Measurements from ENCODE around the gene SIGLEC1.

Gene SIGLEC1

GRCh38 chr20:3701061-3701998, 11.1 kb downstream of the SIGLEC1 start:
- no peak for DNase-seq

- no peak for DNase-seq
Observed at GRCh38 chr20:3699037-3699436, 13.4 kb downstream of the SIGLEC1 start.

- no peak for DNase-seq
Observed at GRCh38 chr20:3698591-3699001, 13.8 kb downstream of the SIGLEC1 start.

GRCh38 chr20:3697588-3698305, 14.7 kb downstream of the SIGLEC1 start:
- no peak for DNase-seq

- DNase-seq: no peak
Observed at GRCh38 chr20:3696745-3697587, 15.4 kb downstream of the SIGLEC1 start.

GRCh38 chr20:3696200-3696599, 16.2 kb downstream of the SIGLEC1 start:
- no peak for DNase-seq

- DNase-seq: no peak
Observed at GRCh38 chr20:3694864-3695263, 17.5 kb downstream of the SIGLEC1 start.

- DNase-seq: no peak
Observed at GRCh38 chr20:3693376-3693775, 19.0 kb downstream of the SIGLEC1 start.

- no peak for DNase-seq
Observed at GRCh38 chr20:3692706-3693294, 19.6 kb downstream of the SIGLEC1 start.

- DNase-seq: no peak
Observed at GRCh38 chr20:3691897-3692296, 20.5 kb downstream of the SIGLEC1 start.

GRCh38 chr20:3691306-3691705, 21.1 kb downstream of the SIGLEC1 start:
- DNase-seq: no peak

GRCh38 chr20:3690413-3690812, 22.0 kb downstream of the SIGLEC1 start:
- DNase-seq: no peak

GRCh38 chr20:3689978-3690377, 22.4 kb downstream of the SIGLEC1 start:
- no peak for DNase-seq

- no peak for DNase-seq
Observed at GRCh38 chr20:3687655-3688054, 24.7 kb downstream of the SIGLEC1 start.

GRCh38 chr20:3686867-3687321, 25.5 kb downstream of the SIGLEC1 start:
- DNase-seq: no peak

GRCh38 chr20:3686421-3686820, 26.0 kb downstream of the SIGLEC1 start:
- DNase-seq: no peak

GRCh38 chr20:3685341-3685740, 27.1 kb downstream of the SIGLEC1 start:
- DNase-seq: no peak

GRCh38 chr20:3681931-3682781, 30.2 kb downstream of the SIGLEC1 start, which contains the start of gene ADAM33:
Gene ADAM33, minus strand, starts transcription at chr20:3682010. Its CDS starts 6 bp downstream, at chr20:3682004.
- peak; percentile 65 for DNase-seq

GRCh38 chr20:3681352-3681930, 31.0 kb downstream of the SIGLEC1 start:
- DNase-seq: no peak

GRCh38 chr20:3680701-3681351, 31.6 kb downstream of the SIGLEC1 start:
- DNase-seq: no peak
